NCI-H82 treated with DMSO at 0.1 percent for 48 hours (cell line): ENCODE data around the gene ONECUT1.
A peak's percentile ranks its signal among the peaks of the same experiment; 100 is the strongest.

Source experiments
- DNase-seq: peaks from one replicate; lab custom pipeline; 2025; ENCODE audit not compliant: unreplicated experiment; lab: John Stamatoyannopoulos, UW

The ONECUT1 gene

DNA sequence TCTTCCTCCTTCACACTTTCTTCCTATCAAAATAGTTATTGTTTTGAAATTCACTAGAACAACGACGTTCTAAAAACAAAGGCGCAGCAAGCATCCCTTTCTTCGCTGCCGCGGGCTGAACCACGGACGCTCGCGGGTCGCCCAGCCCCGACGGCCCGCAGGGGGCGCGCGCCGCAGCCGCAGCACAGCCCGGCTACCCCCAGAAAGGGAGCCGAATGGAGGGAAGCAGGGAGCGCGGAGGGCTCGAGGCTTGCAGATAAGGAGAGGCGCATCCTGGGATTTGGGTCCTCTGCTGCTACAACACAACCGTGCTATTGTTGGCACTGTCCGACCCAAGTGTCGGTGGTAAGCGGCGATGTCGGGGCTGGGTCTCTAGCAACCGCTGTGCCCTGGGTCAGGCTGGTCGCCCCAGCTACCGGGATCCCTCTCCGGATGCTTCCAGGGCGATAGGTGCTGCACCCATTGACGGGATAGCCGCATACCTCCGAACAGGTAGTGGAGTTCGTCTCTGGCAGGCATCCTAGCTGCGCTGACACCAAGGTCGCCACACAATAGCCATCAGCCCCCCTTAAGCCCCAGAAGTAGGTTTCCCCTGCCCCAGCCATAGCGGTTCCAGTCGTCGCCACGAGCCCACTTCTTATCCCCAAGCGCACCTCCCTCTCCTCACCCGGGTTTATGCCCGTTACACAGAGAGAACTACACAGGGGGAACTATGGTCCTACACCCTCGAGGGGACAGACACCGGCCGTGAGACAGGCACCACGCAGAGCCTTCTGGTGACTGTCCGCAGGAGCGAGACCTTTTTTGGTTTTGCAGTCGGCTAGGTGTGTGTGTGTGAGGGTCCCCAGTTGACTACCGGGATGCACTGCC, 6.0 kb downstream of the ONECUT1 start:
- DNase-seq, result no peak

DNA sequence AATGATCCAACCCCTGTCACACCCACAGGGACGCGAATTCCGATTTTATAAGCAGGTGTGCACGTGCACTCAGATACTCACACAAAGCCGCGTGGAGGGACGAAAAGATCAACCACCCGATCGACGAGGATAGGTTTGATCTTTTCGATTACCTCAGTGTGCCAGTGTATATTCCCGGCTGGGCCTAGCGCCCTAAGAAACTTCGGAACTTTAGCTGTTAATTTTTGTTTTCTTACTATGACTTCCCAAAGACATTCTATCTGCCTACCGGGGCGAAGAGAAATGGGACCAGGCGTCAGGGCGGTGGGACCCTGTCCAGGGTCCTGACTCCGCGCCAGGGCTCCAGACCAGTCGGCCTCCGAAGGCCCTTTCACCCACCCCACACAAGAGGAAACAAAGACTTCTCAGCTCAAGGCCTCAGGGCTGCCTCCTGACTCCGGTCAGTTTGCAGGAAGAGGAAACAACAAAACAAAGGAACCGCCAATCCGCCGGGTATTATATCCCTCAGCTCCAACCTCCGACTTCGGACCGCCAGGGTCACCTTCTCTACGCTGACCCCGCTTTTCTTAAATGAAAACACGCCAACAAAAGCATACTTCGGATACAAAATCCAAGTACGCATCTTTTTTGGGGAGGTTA, 6.8 kb downstream of the ONECUT1 start:
- no peak for DNase-seq

DNA sequence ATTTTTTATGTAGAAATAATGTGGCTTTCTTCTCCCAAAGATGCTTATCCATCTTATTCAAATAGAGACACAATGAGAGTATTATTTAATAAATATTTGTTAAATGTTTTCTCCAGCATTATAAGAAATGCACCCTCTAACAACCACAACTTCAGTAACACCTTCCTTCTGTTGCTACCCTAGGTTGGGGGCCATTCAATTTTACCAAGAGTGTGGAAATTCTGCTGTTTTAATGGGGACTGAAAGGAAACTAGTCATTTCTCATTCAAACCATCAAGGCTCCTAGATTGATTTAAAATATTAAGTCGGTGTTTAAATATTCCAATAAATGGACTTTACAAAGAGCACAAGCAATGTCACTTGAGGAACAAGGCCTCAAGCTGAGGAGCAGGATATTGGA, 7.6 kb downstream of the ONECUT1 start:
- DNase-seq, result no peak

DNA sequence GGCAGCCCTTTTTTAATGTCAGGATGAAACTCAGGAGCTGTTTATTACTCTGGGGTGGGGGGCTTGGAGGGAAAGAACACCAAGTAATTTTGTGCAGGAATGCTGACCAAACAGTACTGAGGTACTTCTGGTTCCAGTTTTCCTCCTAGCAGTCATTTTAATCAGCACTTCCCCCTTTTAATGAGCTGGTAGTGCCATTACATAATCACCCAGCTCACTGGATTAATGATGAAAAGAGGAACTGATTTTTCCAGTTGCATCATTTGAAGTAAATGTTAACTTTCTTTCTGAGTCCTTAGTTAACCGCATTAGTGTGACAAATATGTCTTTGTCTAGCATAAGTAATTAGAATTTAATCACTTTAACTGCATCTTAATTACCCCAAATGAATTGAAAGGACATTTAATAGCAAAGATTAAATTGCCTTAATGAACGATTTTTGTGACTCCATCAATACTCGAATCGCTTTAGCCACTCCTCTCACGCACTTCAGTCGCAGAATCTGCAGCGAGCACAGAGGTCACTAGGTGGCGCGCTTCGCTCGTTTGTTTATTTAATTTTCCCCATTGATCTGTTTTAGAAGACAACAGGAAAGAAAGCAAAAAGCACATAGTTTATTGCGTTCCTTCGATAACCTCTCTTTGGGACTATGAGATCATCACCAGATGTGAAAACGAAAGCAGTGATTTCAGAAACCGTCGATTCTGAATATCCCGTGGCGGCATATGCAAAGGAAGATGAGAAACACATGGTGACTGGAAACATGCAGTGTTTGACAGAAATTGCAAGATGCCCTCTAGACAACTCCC, 9.8 kb downstream of the ONECUT1 start:
- peak; percentile 16 for DNase-seq

DNA sequence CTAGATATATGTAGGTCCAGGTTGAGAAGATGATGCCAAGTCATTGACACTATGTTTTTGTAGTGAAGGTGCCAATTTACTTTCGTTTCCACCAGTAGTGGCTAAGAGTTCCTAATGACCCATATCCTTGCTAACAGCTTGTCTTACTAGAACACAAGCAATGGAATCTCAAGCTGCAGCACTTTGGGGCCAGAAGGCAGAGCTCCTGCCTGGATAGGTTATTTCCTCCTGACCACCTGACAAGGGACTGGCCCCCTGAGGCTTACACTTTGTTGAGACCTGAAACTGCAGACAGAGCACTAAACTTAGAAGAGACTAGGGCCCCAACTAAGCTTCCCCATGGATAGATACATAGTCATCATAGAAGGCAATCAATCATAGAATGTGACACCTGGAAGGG, 11.7 kb downstream of the ONECUT1 start:
- no peak for DNase-seq

DNA sequence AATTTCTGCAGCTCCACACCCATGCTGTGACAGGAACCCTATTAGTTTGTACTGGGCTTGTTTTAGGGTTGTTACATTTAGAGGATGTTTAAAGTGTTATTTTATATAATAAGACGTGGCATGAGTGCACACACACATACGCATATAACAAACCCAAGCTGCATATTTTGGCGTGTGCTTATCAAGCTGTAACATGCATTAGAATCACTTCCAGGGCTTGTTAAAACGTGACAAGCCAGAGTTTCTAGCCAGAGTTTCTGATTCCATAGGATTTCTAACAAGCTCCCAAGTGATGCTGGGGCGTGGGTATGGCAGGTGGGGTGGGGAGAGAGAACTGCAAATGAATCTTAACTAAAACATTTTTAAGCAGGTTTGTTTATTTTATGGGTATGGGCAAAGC, 17.4 kb downstream of the ONECUT1 start:
- no peak for DNase-seq

DNA sequence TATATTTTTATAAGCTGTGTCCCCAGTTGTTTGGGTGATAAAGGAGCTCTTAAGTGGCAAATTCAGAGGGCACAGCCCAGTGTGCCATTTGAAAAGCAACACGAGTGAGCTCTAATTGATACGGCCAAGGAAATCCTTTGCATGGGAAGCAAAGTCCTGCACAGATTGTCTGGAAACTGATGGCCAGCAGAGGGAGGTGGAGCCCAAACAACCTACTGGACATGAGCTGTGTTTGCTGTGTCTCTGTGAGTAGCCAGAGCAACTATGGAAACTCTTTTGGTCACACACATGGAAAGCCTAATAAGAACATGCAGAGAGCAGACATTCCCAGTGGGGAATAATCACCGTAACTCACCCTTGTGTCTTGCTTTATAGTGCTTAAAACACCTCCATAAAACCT, 24.4 kb downstream of the ONECUT1 start:
- DNase-seq, result no peak

DNA sequence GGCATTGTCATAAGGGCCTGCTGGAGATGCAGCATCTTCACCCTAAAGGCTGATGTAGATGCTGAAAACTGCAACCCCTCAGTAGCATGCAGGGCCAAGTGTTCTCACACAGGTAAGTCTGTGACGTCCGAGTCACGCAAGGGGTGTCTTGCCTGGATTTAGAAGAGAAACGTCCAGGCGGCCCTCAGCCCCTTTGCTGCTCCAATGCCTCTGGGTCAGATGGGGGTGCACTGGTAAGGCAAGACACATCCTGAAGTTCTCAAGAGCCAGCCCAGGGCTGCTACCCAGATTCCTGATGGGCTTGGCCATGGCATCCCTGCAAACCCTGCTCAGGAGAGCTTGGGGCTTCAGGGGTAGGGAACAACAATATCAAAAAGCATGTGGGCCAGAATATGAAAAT, 25.4 kb downstream of the ONECUT1 start:
- no peak for DNase-seq

DNA sequence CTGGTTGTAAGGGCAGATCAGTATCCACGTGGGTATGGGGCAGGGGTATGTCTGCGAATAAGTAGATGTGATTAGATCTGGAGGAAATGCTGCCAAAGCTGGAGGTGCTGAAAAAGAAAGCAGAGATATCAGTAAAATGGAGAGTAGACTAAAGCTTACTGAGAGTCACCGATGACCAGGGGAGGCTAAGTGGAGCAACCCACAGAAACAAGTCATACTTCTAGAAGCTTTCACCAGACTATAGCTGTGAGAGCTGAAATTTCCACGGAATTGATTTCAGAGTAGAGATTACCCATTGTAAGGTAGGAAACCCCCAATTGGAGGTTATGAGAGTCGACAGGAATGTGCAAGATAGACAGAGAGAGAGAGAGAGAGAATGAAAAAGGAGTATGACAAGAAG, 27.5 kb downstream of the ONECUT1 start:
- no peak for DNase-seq

DNA sequence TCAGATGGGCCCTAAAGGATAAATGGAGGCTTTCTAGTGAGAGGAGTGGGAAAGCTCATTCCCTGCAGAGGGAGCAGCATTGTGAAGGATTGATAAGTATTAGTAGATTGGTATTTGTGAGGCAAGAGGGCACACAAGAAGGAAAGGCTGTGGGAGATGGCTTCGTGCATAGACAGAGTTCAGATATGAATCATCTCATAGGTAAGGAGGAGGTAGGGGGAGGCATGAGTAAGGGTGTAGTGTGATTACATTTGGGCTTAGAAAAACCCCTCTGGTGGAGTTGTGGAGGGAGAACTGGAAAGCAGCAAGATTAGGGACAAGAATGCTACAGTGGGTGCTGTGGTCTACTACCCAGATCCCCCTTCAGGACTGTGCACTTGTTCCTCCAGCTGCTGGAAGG, 29.6 kb downstream of the ONECUT1 start:
- DNase-seq, result no peak

DNA sequence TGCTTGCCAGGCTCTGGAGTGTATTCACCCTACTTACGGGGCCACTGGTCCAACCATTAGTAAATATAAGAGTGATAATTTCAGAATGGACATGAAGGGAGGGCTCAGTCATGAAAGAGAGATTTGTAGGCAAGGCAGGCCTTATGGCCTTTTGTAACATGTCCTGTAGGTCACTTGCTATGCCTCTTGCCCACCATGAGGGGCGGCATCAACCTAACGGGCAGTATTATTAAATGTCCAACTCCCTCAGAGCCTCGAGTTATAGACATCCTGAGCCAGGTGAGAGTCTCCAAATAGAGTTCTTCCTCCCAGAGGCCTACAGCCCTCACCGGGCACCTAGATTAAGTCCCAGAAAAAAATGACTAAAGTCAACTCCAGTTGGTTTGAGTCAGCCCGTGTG, 30.2 kb downstream of the ONECUT1 start:
- DNase-seq, result no peak

DNA sequence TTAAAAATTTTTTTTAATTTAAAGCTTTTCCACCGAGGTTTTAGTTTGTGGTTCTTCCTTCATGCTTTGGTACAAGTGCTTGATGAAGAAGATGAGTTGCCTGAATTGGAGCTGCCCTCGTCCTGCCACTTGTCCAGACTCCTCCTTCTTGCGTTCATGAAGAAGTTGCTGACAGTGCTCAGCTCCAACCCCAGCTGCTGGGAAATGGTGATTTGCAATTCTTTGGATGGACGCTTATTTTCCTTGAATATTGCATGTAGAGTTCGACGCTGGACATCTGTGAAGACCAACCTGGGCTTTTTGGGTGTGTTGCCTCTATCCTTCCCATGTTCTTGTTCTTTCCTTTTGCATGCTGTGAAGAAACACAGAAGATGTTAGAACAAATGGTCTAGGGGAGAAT, 32.6 kb downstream of the ONECUT1 start:
- DNase-seq, result no peak

DNA sequence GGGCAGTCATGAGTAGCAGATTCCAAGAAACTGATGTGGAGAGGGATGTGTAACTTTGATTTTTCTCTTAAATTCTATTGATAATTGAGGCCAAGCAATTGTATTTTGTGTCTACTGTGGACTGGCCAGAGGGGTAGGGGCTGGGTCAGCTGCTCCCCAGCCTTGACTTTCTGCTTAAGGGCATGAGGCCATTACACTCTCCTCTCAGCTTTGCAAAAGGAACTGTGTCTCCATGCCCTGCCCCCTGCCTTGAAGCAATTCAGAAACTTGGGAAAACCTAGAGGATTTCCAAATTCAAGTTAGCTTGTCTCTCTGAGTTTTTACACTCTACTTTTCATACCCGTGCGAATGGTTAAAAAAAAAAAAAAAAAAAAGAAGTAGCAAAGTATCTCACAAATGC, 38.6 kb downstream of the ONECUT1 start:
- DNase-seq, result no peak

DNA sequence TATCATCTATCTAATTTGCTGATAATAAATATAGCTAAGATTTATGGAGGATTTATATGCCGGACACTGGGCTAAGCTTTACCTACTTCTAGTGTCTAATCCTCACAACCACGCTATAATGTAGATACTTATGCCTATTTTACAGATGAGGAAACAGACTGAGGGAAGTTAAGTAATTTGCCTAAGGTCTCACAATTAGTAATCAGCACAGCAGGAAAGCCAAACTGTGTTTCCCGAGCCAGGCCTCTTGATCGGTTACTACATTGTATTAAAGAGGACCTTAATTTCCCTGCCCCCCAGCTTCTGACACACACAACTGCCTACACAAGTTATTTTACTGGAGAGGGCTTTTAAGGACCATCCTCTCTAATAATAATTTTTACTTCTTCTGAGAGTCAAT, 40.9 kb downstream of the ONECUT1 start:
- no peak for DNase-seq

DNA sequence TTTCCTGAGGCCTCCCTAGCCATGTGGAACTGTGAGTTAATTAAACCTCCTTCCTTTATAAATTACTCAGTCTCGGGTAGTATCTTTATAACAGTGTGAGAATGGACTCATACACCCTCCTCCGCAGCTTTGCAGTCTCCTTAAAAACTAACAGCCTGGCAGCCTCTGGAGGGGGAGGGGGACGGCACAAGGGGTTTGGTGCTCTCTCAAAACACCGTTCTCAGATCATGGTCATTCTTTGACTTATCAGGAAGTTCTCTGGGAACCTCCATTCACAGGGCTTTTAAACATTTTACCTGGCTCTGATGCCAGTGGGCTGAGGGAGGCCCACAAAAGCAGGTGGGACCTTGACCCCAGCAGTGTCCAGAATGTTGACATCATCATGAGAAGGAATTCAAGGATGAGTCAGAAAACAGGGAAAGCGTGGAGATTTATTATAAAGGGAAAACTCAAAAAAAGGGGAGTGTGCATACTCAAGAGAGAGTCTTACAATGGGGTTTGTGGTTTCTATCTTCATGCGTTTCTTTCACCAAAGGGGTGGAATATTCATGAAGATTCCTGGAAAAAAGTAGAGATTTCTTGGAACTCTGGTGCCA, 43.9 kb downstream of the ONECUT1 start:
- DNase-seq, result no peak

DNA sequence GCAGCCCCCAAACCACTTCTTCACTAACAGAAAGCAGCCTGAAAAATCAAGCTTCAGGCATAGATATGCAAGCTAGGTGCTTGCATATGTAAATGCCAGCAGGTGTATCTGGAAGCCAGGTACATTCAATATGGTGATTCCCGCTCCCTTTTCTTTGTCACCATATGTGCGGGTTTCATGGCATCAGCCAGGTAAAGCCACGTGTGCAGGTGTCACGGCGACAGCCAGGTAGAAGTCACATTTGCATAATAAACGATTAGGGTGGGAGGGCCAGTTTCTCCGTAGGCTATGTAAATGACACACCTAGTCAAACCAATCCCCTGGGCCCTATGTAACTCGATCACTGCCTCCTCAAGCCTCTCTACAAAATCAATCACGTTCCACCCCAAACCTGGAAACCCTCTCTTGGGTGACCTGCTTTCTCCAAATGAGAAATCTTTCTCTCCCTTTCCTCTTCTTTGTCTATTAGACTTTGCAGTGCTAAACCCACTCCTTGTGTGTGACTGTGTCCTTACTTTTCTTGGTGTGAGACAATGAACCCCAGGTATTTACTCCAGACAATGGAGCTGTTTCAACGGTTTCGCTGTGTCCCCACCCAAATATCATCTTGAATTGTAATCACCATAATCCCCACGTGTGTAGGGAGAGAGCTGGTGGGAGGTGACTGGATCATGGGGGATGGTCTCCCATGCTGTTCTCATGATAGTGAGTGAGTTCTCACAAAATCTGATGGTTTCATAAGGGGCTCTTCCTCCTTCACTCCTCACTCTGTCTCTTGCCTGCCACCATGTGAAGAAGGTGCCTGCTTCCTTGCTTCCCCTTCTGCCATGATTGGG, 44.6 kb downstream of the ONECUT1 start:
- no peak for DNase-seq

DNA sequence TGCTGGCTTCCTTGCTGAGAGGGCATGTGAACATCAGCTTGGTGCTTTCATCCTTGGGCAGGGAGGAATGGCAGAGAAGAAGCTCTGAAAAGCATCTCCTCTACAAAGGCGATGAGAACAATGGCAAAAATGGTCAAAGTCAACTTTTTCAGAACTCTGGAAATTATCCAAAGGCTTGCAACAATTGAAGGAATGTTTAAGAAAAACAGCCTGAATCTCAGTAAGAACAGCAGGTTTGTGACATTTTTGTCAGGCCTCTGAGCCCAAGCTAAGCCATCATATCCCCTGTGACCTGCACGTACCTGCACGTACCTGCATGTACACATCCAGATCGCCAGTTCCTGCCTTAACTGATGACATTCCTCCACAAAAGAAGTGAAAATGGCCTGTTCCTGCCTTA, 51.8 kb downstream of the ONECUT1 start:
- no peak for DNase-seq

DNA sequence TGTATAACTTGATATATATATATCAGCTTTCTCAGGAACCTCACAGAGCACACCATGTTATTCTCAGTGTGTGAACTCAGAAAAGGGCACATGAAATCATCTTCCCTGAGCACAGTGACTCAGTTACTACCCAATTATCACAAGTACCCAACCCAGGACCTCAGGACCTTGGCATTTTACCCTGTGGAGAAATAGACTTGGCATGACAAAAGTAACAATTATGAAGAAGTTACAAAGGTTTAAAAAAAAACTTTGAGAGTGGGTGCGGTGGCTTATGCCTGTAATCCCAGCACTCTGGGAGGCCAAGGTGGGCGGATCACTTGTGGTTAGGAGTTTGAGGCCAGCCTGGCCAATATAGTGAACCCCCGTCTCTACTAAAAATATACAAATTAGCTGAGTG, 52.4 kb downstream of the ONECUT1 start:
- DNase-seq, result no peak

DNA sequence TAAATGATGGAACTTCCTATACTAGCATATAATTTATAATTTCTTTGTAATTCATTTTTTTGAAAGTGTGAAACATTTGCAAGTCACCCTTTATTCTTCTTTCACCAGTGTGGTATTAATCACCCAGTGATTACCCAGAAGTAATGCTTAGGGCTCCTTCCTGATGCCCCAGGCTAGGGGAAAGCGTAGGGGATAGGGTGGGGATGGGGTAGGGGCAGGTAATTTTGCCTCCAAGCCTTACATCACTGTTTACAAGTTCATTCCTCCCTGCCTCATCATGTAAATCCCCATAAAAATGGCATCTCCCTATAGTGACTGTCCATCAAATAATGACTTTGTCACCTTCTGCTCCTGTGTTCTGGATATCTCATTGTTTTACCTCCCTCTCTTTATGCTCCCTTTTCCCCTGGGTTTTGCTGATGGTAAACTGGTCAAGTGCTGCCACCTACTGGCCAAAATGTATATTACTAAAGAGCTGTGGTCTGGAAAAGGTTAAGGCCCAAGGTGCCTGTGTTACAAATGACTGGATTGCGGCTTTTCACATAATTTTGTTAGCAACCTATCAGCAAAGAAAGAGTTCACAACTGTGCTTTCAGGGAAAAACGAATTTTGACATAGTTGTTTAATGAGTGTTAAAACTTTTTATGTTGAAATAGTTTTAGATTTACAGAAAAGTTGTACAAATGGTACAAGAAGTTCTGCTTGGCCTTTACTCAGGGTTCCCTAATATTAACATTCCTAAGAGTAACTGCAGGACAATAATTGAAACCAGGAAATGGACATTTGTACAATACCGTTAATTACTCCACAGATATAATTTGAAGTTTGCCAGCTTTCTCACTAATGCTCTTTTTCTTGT, 54.7 kb downstream of the ONECUT1 start:
- peak; percentile 72 for DNase-seq

DNA sequence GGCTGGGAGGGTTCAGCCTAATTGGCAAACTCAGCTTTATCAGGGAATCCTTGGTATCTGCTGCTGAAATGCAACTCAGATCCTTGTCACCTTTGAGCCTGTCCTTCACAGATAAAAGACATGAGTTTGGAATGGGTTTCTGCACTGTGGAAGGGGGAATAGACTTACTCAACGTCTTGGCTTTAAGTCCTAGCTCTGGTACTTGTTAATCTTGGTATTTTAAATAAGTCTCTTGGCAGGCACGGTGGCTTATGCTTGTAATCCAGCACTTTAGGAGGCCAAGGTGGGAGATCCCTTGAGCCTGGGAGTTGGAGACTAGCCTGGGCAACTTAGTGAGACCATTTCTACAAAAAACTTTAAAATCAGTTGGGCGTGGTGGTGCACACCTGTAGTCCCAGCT, 55.8 kb downstream of the ONECUT1 start:
- DNase-seq, result no peak
